Measurements from ENCODE around the gene COIL.

COIL gene

DNA sequence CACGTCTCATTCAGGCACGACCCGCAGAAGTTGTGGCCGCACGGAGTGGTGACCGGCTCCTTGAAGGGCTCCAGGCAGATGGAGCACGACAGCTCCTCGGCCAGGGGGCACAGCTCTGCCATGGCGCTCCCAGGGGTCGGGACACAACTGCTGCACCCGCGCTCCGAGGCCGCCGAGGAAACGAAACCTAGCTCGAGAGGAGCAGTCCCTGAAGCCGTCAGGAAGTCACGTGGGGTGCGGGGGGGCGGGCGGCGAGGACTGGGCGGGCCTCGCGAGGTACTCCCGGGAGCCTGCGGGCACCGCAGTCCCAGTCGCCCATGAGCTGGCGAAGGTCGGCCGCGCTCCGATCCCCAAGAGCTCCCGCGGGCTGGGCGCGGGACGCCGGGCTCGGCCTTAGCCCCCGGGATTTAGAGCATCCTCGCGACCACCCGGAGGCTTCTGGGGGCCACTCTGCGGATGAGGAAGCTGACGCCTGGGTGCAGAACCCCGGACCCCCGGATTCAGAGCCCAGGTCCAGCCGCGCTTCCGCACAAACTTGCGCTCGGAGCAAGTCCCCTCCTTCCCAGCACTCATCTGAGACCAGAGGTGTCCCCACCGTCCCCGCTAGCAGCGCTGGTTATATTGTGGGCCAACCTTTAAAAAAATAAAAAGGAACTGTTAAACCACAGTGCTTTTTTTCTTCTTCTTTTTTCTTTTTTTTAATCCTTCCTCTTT is 46.8 kb downstream of the COIL start, which contains the start of gene TRIM25:
Gene TRIM25 (minus strand): TSS at position 183 of the 714 bp plus-strand sequence. CDS start 61 bp downstream, at position 122.
- H3K4me3 ChIP-seq (ENCODE audit: low read length) = peak within 1 kb of the TSS; percentile 86
- peak; percentile 82 for DNase-seq (ENCODE audit: low read depth, low spot score)

DNA sequence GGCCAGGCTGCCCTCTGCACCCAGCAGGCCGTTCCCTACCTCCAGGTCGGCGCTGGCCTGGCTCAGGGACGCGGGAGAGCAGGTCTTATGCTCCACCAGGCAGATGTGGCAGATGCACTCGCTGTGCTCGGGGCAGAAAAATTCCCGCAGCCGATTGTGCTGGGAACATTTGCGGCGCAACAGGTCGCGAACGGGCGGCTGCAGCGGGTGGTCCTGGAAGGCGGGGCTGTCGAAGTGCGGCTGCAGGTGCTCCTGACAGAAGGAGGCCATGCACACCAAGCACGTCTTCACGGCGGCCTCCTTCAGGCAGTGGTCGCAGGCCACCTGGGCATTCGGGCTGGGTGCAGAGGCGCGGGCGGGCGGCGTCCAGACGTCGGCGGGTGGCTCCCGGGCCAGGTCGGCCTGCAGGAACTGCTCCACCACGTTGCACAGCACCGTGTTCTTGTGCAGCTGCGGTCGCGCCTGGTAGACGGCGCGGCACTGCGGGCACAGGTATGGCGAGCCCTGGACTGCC is 47.4 kb downstream of the COIL start:
- H3K4me3 ChIP-seq (ENCODE audit: low read length) = peak overlapping the region; percentile 86
- DNase-seq (ENCODE audit: low read depth, low spot score) = no peak

DNA sequence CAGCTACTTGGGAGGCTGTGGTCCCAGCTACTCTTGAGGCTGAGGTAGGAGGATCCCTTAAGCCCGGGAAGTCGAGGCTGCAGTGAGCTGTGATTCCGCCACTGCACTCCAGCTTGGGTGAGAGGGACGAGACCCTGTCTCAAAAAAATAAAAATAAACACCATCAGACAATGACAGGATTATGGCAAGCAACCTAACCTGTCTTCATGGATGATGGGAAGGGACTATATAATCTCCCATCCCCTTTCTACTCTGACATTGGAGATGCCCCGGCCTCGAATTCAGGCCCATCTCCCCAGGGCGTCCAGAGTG is 47.9 kb downstream of the COIL start:
- no peak for DNase-seq (ENCODE audit: low read depth, low spot score)

DNA sequence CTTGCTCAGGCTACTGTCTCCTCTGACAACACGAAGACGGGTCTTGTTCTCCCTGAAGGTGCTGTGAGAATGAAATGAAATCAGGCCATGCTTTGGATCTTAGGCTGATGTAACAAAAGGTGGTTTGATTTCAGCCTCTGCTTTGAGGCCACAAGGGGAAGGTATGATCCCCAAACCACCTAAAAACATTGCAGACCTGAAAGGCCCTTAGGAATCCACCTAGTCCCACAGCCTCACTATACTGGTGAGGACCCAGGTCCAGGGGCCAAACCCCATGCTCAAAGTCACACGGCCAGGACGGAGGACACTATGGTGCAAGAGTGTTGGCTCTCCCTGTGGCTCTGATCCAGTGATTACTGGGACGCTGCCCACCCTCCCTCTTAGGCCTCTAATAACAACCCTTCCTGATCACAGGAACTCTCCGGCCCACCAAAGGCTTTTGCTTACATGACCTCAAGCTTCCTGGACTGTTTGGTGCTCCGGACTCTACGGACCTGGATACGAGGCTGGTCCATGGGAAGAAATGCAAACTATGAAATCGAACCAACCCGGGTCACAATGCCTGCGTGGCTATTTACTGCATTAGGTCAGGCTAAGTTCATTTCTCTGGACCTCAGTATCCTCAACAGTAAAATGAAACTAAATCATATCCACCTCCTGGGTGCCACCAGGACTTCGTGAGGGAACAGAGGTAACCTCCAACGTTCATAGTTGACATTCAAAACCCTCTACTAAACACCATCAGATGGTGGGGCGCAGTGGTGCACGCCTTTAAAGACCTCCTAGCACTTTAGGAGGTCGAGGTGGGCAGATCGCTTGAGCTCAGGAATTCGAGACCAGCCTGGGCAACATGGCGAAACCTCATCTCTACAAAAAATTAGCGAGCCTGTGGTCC is 48.5 kb downstream of the COIL start:
- DNase-seq (ENCODE audit: low read depth, low spot score) = no peak
- peak overlapping the region; percentile 86 for H3K4me3 ChIP-seq (ENCODE audit: low read length)

More for the DNA sequence above, 47.9 kb downstream of the COIL start:
- peak overlapping the region; percentile 86 for H3K4me3 ChIP-seq (ENCODE audit: low read length)

DNA sequence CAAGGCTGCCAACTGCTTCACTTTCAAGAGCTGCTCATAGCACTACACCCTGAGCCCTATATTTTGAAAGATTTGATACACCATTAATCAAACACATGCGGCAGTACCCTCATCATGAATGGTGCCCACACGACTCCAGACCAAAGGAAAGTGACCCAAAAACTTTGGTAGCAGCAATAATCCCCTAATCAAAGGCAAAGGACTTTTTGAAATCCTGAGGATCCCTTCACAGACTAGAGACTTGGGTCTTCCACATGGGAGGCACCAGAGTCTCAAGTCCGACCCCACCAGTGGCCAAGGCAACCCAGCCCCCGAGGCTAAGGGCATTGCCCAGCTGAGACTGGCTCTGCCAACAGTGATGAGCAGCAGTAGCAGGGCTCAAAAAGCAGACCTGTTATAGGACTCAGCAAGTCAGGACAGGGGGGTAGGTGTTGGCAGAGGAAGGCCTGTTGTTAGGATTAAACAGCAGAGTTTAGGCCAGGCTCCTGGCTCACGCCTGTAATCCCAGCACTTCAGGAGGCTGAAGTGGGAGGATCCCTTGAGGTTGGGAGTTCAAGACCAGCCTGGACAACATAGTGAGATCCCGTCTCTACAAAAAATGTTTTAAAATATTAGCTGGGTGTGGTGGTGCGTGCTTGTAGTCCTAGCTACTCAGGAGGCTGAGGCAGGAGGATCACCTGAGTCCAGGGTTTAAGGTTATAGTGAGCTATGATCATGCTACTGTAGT is 50.2 kb downstream of the COIL start:
- H3K4me3 ChIP-seq (ENCODE audit: low read length) = no peak overlapping the region
- no peak for DNase-seq (ENCODE audit: low read depth, low spot score)

DNA sequence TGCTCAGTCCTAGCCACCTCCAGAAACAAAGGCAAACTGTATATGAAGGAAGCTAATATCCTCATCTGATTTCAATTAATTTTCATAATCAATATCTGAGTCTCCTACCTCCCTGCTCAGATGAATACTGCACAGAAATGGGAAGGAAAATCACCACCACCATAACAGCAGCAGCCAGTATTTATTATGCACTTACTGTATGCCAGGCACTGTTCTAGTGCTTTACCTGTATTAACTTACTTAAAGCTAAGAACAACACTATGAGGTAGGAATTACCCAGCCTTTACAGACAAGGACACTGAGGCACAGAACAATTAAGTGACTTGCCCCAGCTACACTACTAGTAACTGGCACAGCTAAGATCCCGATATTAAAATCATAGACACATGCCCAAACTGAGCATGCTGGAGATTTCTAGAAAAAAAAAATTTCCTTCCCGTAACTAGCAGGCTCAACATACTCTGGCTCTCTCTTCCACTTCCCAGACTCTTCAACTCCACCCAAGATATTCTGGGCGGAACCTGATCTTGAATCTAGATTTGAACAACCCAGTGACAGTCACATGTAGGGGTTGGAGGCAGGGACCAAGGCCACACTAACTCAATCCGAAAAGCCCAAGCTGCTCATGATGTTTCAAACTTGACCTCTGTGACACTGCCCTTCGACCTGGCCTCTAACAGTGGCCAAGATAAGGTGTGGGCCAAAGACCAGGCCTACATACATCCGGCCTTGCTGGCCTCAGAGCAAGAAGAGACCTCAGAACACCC is 50.9 kb downstream of the COIL start:
- DNase-seq (ENCODE audit: low read depth, low spot score) = no peak
- no peak overlapping the region for H3K4me3 ChIP-seq (ENCODE audit: low read length)

DNA sequence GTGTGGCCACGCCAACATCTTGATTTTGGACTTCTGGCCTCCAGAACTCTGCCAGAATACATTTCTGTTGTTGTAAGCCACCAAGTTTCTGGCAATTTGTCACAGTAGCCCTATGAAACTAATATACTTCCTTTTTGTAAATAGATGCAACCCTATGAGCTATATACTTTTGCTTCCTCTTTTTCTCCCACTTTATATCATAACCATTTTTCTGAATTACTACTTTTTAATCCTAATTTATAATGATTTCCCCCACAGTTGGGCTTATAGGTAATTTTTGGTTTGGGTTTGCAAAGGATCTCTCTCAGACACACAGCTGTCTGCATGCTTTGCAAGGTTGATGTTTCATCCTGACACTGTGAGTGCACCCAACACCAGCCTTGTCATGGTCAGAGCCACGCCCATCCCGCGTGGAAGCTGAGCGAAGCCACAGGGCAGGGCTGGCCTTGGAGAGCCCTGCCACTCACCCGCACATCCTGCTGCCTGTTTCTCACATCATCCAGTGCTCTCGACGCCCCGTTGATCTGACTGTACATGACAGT is 52.8 kb downstream of the COIL start:
- no peak overlapping the region for H3K4me3 ChIP-seq (ENCODE audit: low read length)
- DNase-seq (ENCODE audit: low read depth, low spot score) = no peak

DNA sequence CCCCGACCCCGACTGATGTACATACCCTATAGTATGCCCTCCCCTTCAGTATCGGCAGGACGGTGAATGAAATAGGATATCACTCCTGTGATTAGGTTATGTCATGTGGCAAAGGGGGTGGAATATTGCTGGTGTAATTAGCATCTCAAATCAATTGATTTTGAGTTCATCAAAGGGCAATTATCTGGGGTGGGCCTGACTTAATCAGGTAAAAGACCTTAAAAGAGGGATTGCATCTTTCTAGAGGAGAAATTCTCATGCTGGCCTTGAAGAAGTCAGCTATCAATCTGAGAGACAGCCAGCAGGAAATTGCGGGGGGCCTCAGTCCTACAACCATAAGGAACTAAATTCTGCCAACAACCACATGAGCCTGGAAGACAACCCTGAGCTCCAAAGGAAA is 57.3 kb downstream of the COIL start:
- DNase-seq (ENCODE audit: low read depth, low spot score) = no peak
- no peak overlapping the region for H3K4me3 ChIP-seq (ENCODE audit: low read length)

DNA sequence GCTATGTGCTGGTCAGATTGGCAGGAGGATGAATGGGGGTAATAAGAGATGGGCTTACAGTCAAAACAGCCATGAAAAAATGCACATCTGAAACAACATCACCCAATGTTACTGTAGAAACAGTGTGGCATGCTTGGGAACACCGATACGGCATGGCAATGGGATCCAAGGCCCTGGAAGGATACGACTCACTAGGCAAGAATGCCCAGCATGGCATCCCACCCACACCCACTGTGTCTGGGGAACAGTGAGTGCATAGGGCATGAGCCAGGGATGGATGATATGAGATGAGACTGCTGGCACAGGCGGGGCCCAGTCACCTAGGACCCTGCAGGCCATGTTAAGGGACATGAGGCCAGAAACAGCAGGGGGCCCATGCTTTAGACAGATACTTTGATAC is 58.5 kb downstream of the COIL start:
- DNase-seq (ENCODE audit: low read depth, low spot score) = no peak
- no peak overlapping the region for H3K4me3 ChIP-seq (ENCODE audit: low read length)

DNA sequence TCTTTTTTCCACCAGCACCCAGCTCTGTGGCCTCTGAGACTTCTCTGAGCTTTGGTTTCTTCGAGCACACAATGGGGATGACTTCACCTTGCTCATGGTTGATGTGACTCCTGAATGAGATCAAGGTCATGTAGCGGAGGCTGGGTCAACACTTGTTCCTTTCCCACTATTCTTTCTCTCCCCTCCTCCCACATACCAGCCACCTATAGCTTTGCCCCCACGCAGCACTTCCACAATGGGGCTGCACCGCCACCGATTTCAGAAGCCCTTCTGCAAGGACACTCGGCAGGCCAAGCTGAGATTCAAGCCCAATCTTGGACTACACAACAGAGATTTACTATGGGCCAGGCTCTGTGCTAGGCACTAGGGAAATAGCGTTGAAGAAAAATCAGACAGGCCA is 61.4 kb downstream of the COIL start:
- H3K4me3 ChIP-seq (ENCODE audit: low read length) = no peak overlapping the region
- no peak for DNase-seq (ENCODE audit: low read depth, low spot score)

DNA sequence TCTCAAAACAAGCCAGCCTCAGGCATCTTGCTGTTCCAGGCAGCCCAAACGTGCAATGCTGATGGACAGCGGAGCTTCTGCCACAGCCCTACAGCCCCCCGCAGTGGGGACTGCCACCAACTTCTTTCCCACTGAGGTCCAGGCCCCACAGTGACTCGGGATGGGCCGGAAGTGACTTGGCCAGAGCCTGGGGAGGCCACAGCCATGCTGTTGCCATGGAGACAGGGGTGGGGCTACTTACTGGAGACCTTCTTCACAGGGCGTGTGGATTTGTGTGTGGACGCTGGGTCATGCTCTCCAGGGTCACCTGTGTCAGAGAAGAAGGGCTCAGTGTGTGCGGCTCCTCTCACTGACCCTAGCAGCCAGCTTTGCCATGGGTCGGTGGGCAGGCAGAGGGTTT is 62.0 kb downstream of the COIL start:
- DNase-seq (ENCODE audit: low read depth, low spot score) = no peak
- no peak overlapping the region for H3K4me3 ChIP-seq (ENCODE audit: low read length)

DNA sequence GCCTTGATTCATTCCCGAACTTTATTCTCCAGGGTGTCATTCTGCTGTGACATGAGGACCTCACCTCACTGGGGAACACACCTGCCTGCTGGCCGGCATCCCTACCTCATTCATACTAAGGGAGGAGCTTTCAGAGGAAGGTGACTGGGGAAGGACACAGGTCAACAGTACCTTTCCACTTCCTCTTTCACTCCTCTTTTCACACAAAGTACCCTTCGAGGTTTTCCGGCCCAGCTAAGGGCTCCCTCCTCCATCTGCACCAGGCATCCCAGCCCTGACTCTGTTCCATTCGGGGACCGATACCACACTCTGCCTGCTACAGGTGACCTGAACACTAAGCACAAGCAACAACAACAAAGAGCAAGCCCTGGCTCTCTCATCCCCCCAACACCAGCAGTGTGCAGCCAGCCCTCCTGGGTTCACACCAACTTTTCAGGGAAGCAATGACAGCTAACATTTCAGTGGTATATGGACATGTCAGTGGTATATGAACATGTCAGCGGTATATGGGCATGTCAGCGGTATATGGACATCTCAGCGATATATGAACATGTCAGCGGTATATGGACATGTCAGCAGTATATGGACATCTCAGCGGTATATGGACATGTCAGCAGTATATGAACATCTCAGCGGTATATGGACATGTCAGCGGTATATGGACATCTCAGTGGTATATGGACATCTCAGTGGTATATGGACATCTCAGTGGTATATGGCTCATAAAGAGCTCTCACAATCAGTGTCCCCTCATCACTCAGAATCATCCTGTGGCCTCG is 63.0 kb downstream of the COIL start:
- H3K4me3 ChIP-seq (ENCODE audit: low read length) = no peak overlapping the region
- no peak for DNase-seq (ENCODE audit: low read depth, low spot score)

DNA sequence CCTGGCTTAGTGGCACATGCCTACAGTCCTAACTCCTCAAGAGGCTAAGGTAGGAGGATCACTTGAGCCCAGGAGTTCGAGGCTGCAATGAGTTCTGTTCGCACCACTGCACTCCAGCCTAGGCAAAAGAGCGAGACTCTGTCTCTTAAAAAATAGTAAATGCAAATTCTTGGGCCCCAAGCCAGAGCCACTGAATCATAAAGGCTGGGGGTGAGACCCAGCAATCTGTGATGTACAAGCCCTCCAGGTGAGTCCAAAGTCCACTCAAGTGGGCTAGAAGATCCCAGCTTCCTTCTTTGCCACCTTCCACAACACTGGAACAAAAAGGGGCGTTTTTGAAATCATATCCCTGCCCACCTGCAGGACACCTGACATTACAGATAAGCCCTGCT is 63.9 kb downstream of the COIL start:
- H3K4me3 ChIP-seq (ENCODE audit: low read length) = no peak overlapping the region
- DNase-seq (ENCODE audit: low read depth, low spot score) = no peak

DNA sequence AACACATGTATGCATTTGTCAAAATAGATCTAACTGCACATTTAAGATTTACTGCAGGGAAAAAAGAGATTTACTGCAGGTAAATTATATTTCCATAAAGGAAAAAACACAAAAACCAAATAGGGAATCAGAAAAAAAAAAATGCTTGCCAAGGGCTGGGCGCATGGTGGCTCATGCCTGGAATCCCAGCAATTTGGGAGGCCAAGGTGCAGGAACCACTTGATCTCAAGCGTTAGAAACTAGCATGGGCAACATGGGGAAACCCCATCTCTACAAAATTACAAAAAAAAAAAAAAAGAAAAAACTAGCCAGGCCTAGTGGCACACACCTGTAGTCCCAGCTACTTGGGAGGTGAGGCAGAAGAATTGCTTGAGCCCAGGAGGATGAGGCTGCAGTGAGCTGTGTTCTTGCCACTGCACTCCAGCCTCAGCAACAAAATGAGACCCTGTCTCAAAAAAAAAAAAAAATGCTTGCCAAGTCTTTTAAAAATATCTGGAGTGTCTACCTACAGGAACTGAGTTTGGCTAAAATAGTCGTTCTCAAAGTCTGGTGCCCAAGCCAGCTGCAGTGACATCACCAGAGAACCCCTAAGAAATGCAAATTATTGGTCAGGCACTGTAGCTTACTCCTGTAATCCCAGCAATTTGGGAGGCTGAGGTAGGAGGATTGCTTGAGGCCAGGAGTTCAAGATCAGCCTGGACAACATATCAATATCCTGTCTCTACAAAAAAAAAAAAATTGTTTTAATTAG is 64.5 kb downstream of the COIL start:
- no peak overlapping the region for H3K4me3 ChIP-seq (ENCODE audit: low read length)
- no peak for DNase-seq (ENCODE audit: low read depth, low spot score)

DNA sequence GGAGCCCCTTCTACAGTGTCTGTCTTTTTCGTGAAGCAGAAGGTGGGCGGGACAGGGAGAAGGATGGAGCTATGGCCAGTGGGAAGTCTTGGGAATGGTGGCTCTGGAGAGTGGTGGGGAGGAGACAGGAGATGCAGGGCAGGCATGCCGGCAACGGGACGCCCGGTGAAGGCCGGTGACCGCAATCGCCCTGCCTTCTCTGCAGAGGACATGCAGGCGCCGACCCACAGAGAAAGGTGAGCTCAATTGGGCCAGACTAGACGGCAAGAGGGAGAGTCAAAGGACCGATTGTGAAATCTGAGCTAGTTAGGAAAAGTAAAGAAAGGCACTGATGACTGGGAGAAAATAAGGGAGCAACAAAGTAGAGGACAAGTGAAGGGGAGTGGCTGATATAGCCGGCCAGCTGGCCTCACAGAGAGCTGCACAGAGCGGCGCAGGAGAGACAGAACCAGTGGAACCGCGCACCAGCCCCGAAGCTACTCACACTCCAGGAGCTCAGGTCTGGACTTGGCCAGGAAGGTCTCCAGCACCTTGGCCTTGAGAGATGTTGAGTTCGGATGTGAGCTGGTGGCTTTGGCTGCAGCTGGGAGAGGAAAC is 65.9 kb downstream of the COIL start:
- H3K4me3 ChIP-seq (ENCODE audit: low read length) = no peak overlapping the region
- DNase-seq (ENCODE audit: low read depth, low spot score) = no peak

DNA sequence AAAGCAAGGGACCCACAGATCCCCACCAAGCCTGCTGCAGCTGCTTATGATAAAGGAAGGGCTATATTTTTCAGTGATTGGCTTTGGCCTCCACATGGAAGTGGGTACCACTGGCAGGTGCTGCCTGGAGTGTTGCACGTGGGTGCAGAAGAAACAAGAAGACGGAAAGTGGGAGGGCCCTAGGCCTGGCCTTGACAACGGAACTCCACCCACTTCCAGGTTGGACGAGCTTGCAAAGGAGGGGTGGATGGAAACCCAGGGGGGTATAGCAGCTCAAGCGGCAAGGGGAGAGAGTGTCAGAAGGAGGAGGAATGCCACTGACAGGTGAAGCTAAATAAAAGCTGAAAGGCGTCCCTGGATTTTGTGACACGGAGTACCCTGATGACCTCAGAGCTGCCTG is 67.3 kb downstream of the COIL start:
- H3K4me3 ChIP-seq (ENCODE audit: low read length) = no peak overlapping the region
- no peak for DNase-seq (ENCODE audit: low read depth, low spot score)

DNA sequence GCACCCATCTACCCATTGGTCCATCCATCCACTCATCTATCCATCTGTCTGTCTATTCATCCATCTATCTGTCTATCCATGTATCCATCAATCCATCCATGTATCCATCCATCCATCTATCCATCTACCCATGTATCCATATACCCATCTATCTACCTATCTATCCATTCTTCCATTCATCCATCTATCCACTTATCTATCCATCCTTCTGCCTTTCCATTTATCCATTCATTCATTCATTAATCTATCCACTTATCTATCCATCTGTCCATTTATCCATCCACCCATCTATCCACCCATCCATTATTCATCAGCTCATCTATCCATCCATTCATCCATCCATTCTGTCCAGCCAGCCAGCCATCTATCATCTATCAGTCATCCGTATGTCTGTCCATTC is 68.5 kb downstream of the COIL start:
- H3K4me3 ChIP-seq (ENCODE audit: low read length) = no peak overlapping the region
- no peak for DNase-seq (ENCODE audit: low read depth, low spot score)
